ENCODE measurements around the gene CD200. TPM values are rescaled to one million over a fixed set of nuclear protein-coding genes. Genes with fewer than 3 reads are reported as not detected.
A peak's percentile ranks its signal among the peaks of the same experiment; 100 is the strongest.

The CD200 gene, protein sequence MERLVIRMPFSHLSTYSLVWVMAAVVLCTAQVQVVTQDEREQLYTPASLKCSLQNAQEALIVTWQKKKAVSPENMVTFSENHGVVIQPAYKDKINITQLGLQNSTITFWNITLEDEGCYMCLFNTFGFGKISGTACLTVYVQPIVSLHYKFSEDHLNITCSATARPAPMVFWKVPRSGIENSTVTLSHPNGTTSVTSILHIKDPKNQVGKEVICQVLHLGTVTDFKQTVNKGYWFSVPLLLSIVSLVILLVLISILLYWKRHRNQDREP
- 0.92 TPM for total RNA-seq
- long read RNA-seq = 0 reads

DNA sequence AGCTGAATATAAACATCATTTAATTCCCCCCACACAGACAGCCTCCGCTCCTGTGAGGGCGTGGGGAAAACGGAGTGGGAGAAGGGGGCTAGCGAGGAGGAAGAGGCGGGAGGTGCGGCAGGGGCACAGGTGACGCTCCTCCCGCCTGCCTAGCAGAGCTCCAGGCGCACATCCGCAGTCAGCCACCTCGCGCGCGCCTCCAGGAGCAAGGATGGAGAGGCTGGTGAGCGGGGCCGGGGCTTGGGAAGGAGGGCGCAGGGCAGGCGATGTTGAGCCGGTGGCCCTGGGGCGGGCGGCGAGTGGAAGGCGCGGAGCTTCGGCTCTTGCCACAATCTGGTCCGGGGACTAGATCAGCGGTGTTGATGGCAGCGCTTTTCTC lies at the start of gene CD200:
TSS of gene CD200 (plus strand) at position 155 of the 379 bp plus-strand sequence. CDS start at position 212, 57 bp downstream.
- peak; percentile 83 for ATAC-seq
- peak; percentile 76 for DNase-seq (ENCODE audit: missing footprints)
- intact Hi-C loops (cut with DNase I) = no loop called here

DNA sequence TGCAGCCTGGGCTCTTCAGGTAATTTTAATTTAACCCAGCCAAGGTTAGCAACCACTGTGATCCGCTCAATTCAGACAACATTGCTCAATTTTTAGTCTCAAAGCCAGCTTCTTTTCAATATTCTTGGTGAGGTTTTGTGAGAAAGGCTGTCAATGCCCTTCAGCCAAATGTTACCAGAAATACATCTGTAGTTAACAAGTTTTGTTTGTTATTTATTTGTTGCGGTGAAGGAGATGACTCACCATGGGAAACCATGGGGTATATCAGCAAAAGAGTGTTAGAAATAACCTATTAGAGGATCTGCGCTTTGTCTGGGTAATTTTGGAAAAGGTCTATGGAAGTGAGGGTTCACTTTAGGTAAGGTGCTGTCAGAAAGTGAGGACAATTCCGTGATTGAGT lies 43.9 kb upstream of the CD200 start:
- ATAC-seq (no peak), DNase-seq (ENCODE audit: missing footprints) (no peak)
- intact Hi-C loops (cut with DNase I) = no loop called here

DNA sequence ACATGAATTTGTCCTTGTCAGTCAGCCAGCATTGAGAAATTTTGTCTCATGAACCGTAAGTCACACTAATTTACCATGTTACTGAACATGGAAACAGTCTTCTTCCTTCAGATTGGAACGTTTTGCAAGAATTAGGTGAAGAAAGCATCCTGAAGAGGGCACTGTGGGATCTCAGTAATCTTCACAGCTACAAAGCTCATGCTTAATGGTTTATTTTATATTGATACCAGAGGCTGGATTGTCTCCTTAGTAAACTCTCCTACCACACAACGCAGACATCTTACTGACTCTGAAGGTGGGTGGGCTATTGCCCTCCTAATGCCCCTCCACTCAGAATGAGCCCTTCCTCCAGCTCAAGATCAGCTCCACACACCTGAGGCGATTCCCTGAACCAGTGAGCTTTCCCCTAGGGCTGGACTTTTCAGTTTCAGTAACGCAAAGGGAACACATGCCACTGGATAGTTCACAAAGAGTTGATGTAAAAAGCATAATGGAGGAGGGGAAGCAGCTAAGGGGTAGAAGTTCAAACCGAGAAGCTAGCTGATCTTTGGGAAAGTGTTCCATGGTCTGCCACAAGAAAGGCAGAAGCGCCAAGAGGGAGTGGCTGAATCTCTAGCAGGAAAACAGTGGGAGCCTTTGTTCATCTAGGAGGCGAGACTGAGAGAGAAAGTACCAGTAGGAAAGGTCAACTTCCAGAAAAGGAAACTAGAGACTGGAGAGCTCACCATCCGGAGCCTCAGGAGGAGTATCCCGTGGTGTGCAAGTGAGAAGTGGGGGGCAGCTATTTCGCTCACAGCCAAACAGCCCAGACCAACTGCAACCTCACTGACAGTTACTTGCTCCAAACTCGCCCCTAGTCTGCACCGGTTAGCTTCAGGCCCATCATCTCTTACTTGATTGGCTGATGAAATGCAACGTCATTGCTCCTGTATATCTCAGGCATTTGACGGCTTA lies 39.3 kb upstream of the CD200 start, which contains the start of gene SLC9C1:
TSS of gene SLC9C1 (minus strand) at position 849 of the 954 bp plus-strand sequence. CDS start 7,425 bp downstream, outside the sequence.
- intact Hi-C loops (cut with DNase I) = loop anchor here (5.0 kb wide), 1 partner anchor 239 kb away; no protein-coding TSS in a partner anchor
- ATAC-seq (peak; percentile 91), DNase-seq (ENCODE audit: missing footprints) (no peak)

DNA sequence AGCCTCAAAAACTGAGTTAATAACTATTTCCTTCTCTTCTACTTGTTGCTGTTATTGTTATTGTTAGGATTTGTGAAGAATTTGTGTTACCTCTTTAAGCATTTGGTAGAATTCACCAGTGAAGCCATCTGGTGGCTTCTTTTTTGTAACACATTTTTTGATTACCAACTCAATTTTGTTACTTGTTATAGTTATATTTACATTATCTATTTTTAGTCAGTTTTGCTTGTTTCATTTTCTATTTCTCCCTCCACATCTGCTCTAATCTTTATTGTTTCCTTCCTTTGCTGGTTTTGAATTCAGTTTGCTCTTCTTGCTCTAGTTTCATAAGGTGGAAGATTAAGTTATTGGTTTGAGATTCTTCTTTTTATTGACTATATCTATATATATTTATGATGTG lies 35.2 kb upstream of the CD200 start:
- no peak for DNase-seq (ENCODE audit: missing footprints)
- intact Hi-C loops (cut with DNase I) = no loop called here
- no peak for ATAC-seq

DNA sequence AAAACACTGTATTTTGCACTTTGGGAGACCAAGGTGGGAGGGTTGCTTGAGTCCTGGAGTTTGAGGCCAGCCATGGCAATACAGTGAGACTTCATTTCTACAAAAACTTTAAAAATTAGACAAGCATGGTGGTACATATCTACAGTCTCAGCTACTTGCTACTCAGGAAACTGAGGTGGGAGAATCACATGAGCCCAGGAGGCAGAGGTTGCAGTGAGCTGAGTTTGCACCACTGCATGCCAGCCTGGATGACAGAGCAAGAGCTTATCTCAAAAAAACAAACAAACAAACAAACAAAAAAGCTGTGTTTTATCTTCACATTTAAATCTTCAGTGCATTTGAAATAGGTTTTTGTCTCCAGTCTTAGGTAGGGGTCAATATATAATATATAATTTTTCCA lies 34.2 kb upstream of the CD200 start:
- intact Hi-C loops (cut with DNase I) = no loop called here
- ATAC-seq (no peak), DNase-seq (ENCODE audit: missing footprints) (no peak)

DNA sequence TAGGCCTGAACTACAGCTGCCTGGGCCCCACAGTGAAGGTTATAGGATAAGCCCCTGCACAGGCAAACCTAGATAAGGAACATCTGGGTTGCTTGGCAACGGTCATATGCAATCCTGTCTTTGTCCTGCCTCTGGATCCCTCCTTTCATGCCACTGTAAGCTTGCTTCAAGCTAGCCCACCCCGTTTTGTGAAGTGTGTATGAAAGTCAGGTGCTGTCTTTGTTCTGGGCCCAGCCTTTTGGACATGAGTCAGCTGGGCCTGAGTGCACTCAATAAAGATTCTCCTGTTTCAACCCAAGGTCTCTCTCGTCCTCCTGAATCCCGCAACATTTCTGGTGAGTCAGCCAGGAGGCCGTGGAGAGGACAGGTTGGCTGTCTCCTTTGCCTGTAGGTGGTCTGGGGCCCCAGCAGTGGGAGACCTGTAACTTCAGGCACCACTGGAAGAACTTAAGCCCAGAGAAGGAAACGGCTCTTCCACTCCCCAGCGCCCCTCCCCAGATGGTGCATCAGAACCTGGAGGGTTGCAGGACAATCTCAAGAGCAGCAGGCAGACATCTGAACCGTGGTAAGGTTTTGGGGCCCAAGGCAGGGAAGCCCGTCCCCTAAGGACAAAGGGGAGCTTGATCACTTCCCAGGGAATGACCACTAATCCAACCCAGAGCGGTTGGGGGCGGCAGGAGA lies 30.7 kb upstream of the CD200 start:
- ATAC-seq (no peak), DNase-seq (ENCODE audit: missing footprints) (no peak)
- intact Hi-C loops (cut with DNase I) = no loop called here

DNA sequence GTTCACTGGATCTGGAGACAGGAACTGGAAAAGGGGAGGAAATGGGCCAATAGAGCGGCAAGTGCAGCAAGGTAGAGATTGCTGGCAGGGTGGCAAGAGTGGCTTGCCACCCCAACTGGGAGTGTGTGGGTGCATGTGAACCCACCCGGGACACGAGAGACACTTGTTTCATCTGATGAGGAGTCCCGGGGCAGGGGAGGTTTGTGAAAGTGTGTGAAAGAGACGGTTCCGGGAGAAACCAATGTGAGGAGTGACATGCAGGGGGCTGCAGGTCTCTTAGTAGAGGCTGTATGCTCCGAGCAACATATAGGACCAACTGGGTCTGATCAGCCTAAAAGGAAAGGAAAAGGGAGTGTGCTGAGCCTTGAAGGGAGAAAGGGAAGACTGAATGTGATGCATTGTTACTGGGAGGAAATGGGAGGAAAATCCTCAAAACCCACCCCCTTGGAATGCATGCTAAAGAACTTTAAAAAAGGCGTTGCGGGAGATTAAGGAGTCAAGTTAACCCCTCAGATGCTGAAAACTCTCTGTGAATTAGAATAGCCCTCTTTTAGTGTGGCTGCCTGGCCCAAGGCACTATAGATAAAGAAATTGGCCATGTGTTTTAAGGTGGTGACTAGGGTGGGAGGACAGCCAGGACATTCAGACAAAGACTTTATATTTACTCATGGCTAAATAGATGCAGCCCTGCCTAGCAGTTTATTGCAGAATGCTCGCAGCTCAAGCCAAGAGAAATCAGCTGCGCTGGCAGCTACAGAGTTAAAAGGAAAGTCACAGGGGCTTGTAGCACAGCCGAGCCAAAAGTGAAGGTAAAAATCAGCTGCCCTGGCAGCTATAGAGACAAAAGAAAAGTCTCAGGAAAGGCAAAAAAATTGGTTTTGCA lies 29.8 kb upstream of the CD200 start:
- no peak for DNase-seq (ENCODE audit: missing footprints)
- intact Hi-C loops (cut with DNase I) = no loop called here
- ATAC-seq = peak; percentile 8

DNA sequence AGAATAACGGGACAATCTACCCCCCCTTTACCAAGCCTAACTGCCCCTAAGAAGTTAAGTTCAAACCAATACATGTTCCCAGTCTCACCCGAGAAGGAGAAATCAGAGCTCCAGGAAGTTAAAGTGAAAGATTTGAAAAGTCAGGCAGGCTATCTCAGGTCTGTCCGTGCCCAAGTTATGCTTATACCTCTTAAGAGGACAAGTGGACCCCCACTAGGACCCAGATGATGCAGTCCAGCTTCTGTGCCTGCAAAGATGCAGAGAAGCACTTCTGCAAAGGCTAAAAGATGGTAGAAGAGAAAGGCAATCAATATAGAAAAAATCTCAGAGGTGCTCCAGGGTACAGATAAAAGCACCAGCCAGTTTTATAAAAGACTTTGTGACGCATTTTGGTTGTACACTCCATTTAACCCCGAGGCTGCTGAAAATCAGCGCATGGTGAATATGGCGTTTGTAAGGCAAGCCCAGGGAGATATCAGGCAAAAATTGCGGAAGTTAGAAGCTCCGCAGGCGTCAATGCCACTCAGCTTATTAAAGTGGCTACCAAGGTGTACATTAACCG lies 29.1 kb upstream of the CD200 start:
- intact Hi-C loops (cut with DNase I) = no loop called here
- ATAC-seq (peak; percentile 28), DNase-seq (ENCODE audit: missing footprints) (no peak)

DNA sequence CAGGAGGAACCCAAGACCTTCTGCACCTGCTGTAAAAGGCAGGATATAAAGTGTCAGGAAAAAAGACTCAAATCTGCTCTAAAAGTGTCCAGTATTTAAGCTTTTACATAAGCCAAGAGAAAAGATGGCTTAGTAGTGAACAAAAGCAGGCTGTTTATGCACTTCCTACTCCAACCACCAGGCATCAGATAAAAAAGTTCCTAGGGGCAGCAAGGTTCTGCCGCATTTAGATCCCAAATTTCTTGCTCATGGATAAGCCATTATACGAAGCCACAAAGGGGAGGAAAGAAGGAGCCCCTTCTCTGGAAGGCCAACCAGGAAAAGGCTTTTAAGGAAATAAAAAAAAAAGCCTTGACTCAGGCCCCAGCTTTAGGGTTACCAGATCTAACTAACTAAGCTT lies 28.3 kb upstream of the CD200 start:
- intact Hi-C loops (cut with DNase I) = no loop called here
- DNase-seq (ENCODE audit: missing footprints) (no peak), ATAC-seq (no peak)

DNA sequence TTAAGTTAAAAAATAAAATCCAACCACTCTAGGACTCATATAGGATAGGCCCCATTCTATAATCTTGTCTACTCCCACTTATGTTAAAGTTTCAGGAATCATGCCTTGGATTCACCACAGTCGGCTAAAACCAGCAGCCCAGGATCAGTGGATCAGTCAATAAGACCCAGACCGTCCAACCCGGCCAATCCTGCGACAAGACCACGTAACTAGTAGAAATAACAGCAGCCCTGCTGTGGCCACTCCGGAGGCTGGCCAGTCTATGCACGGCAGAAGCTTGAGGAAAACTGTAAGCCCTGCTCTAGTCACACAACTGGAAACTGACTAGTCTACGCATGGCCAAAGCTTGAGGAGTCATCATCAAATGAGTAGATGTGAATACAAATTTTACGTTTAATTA lies 26.1 kb upstream of the CD200 start:
- ATAC-seq (no peak), DNase-seq (ENCODE audit: missing footprints) (no peak)
- intact Hi-C loops (cut with DNase I) = no loop called here

DNA sequence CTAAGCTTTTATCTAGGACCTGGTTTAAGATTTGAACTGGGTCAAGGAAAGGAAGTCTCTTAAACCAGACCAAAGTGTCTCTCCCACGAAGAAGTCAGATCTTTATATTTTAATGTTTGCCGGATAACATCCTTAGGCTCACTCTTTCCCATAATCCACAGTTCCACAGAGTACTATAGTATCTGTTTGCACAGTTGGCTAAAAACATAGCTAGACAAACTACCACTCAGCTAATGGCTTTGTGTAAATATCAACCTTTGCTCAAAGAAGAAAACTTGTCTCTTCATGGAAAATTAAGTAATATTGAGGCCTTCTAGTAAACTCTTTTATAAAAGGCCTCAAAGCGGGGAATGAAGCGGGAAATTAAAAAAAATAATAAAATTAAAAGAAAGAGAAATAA lies 25.4 kb upstream of the CD200 start:
- intact Hi-C loops (cut with DNase I) = no loop called here
- ATAC-seq (no peak), DNase-seq (ENCODE audit: missing footprints) (no peak)

DNA sequence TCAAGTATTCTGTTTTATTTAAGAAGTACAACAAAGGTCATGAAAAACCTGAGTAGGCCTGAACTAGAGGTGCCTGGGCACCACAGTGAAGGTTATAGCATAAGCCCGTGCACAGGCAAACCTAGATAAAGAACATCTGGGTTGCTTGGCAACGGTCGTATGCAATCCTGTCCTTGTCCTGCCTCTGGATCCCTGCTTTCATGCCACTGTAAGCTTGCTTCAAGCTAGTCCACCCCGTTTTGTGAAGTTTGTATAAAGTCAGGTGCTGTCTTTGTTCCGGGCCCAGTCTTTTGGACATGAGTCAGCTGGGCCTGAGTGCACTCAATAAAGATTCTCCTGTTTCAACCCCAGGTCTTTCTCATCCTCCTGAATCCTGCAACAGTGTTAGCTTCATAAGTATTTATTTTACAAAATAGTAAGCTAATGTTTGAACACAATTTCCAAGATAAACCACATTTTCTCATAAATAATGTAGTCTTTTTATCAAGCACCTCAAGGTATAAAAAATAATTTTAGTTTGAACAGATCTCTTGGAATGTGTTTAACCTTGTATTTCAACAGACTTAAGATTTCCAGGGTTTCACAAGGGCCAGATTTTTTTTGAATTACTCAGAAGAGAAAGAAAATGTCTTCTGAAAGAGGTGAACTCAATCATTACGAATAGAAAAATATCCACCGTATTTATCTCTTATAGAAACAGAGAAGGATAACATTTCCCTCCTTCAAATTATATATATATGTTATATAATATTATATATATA lies 24.6 kb upstream of the CD200 start:
- DNase-seq (ENCODE audit: missing footprints) = no peak
- ATAC-seq = no peak
- intact Hi-C loops (cut with DNase I) = no loop called here

DNA sequence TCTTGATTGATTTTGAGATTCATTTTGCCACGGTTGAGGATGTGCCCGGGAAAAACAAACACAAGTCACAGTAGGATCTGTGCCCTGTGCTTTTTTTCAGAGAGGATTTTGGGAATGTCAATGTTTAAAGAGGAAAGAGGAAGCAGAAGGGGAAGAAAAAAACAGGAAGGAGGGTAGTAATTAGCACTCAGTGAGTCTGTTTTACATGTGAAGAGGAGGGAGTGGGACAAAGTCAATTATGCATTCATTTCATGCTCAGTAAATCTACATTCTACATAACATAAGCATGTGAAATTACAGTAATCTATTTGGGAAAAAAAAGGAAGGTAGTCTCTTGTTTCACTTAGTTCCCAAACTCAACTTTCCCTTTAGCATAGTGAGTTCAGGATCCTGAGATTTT lies 18.3 kb upstream of the CD200 start:
- intact Hi-C loops (cut with DNase I) = no loop called here
- ATAC-seq = no peak
- DNase-seq (ENCODE audit: missing footprints) = no peak

DNA sequence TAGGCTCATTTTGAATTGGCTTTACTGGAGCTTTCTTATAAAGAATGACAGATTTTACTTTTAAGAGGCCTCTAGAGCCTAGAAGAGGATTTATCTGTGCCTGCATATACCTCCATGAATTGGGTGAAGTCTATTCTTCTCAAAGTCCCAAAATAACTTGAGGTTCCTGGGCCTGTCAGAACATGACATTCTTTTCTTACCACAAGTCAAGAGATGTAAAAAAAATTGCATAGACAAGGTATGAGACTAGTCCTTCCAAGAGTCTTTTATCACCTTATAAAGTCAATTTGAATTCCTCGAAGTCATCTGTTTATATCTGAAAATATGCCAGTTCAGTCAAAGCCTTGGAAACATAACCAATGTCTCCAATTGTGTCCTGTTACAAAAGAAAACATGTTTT lies 17.2 kb upstream of the CD200 start:
- ATAC-seq (no peak), DNase-seq (ENCODE audit: missing footprints) (no peak)
- intact Hi-C loops (cut with DNase I) = no loop called here

DNA sequence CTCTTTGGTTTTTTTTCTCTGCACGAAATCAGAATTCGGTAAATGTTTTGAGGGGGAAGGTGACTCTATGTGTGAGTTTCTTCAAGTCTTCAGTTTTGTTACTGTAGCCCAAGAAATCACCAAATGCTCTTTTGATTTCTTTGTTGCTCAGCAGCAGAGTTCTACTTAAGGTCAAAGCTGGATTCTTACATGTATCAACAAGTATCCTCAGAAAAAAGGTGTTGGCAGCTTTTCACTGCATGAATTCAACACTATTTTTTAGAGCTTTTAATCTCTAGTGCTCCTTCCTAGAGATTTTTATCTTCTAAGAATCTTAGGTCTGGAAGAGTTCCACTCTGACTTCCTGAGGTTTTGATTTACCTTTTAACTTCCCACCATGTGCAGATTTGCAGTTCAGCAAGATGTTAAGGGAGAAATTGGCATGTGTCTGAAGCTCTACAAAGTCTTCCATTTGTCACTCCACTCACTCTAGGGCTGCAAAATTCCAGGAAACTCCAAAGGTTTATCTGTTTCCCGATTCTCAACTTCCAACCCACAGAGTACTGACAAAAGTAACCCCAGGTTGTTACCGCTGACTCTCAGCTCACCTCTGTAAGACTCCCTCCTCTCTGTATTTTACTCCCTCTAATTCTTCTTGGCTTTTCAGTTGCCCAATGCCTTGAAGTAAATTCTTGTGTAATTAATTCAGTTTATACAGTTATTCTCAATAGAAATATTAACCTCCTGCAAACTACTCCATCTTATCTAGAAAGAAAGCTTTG lies 13.3 kb upstream of the CD200 start:
- intact Hi-C loops (cut with DNase I) = loop anchor here (10.0 kb wide), 1 partner anchor 115 kb away; no protein-coding TSS in a partner anchor
- ATAC-seq (no peak), DNase-seq (ENCODE audit: missing footprints) (no peak)

DNA sequence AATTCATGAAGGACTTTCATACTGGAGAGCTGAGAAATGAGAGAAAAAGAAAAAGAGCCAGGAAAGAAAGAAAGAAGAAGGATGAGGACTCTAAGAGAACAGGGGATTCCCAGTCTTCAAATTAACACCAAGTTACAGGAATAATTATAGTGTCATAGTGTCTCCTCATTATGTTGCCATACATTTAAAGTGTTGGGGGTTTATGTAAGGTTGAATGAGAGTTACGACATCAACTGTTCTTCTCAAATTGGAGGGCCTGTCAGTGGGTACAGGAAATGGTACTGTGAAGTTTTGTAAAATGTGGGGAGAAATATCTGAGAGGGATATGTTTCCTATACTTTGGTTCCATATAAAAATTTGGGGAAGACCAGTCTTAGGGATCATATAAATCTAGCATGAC lies 12.3 kb upstream of the CD200 start:
- no peak for ATAC-seq
- intact Hi-C loops (cut with DNase I) = loop anchor here (10.0 kb wide), 1 partner anchor 114 kb away; no protein-coding TSS in a partner anchor
- no peak for DNase-seq (ENCODE audit: missing footprints)
